Psoas muscle (tissue), 8 donors: ENCODE results near the gene KCNA1. TPM values are rescaled to one million over a fixed set of nuclear protein-coding genes. Genes with fewer than 3 reads are reported as not detected.

Experiments used
- ATAC-seq, 4 donors: fragments of 200-7000 bp; cut with Tn5 transposase; one replicate each; pipeline ENCODE4 v1.9.1; 2020; ENCODE audit warnings: moderate library complexity in 3 of 4, mild to moderate bottlenecking in 2 of 4
- DNase-seq, 2 donors: peaks; one replicate each; pipeline ENCODE4 v3.0.0-alpha.2; 2020
- H3K27ac ChIP-seq: fragments of 200-600 bp; one replicate; pipeline ENCODE4 v1.8.0; 2022
- H3K27me3 ChIP-seq, 3 donors: fragments of 200-600 bp in 1 of 3; one replicate each; pipeline versions ENCODE4 v1.6.1 to v1.8.0; 2013 to 2022; ENCODE audit warnings: low read length in 2 of 3, mild to moderate bottlenecking in 2 of 3, moderate library complexity in 1 of 3; ENCODE audit not compliant: insufficient read depth in 3 of 3
- H3K36me3 ChIP-seq, 2 donors: fragments of 200-600 bp in 1 of 2; one replicate each; pipeline versions ENCODE4 v1.6.1 to v1.8.0; 2013 to 2022; ENCODE audit warnings: low read depth in 1 of 2, mild to moderate bottlenecking in 1 of 2, moderate library complexity in 1 of 2; ENCODE audit not compliant: insufficient read depth in 1 of 2
- H3K4me1 ChIP-seq: fragments of 200-600 bp; one replicate; pipeline ENCODE4 v1.8.0; 2022
- H3K4me3 ChIP-seq: fragments of 200-600 bp; one replicate; pipeline ENCODE4 v1.8.0; 2022; ENCODE audit warnings: mild to moderate bottlenecking
- H3K9me3 ChIP-seq: fragments of 200-600 bp; one replicate; pipeline ENCODE4 v1.8.0; 2022
- CTCF ChIP-seq: fragments of 200-600 bp; IDR thresholded peaks from one replicate; pipeline ENCODE4 v1.8.0; 2022; ENCODE audit warnings: antibody characterized with exemption
- WGBS, 3 donors: extraction: QIAGEN DNeasy Blood & Tissue Kit; methylation state at CpG; one replicate each; pipeline versions ENCODE4 v1.1.6 to v1.1.7; 2013; 5-methylcytosine and 5-hydroxymethylcytosine counted together
- intact Hi-C, 2 donors: fragments of 100-400 bp; cut with DNase I; formaldehyde crosslinking; loops; one replicate each; pipeline versions ENCODE4 v1.11.0 to v1.14.2; 2022
- polyA plus RNA-seq, 3 donors: library from polyadenylated mRNA; stranded (reverse); fragments of 200-250 nt; gene quantifications; one replicate each; pipeline ENCODE4 v1.2.3, GENCODE V29; 2013
- total RNA-seq, 4 donors: library from RNA; stranded (reverse); fragmentation: NEBNext Ultra II Directional in 2 of 4; extraction: Animal tissue kit (Norgen Biotek cat#: 25700) in 2 of 4; gene quantifications; one replicate each; pipeline versions ENCODE4 v1.2.1 to v1.2.4, GENCODE V29; 2021 to 2023
- donor health status: healthy with polysubstance abuse.
- donor health status: DM: no; HTN: no; CAD: no; lungs with moderate emphysema.
- donor health status: Bipolar disorder and iron deficiency.
- donor health status: healthy.
- donor health status: DM: yes; HTN: yes; CAD: no.
- donor health status: DM: no; HTN: no; CAD: no.
- donor health status: DM: no; HTN: no; CAD: no.
- donor health status: DM: yes; HTN: yes; CAD: no.

The KCNA1 gene
- total and polyA plus RNA-seq, 7 donors = 0.01 to 0.18 (median 0.04) TPM; not detected in 3

- intact Hi-C loops = no loop called here
- DNase-seq (no peak), ATAC-seq (no peak)
- no peaks in the 10 kb centered on the region for H3K9me3 ChIP-seq
- no peak overlapping the region for H3K4me3 ChIP-seq
- H3K4me1 ChIP-seq = no peaks in the 10 kb centered on the region
- H3K27ac ChIP-seq = no peak overlapping the region
- H3K36me3 ChIP-seq = no peaks in the 10 kb centered on the region
- 61 to 71% (median 69%) methylated on average over 6 of the region's 6 CpGs for WGBS, 3 donors
- peaks cover 0 to 29% (median 14%) of the 10 kb centered on the region in 3 donors for H3K27me3 ChIP-seq
- TF ChIP-seq CTCF = no peak
Observed at GRCh38 chr12:4932576-4932975, 22.9 kb downstream of the KCNA1 start.

- intact Hi-C loops = no loop called here
- DNase-seq = no peak
- TF ChIP-seq CTCF = no peak
- H3K4me3 ChIP-seq = no peak overlapping the region
- H3K9me3 ChIP-seq = no peaks in the 10 kb centered on the region
- WGBS, 3 donors = 63 to 83% (median 73%) methylated on average over 1 of the region's 1 CpG
- no peaks in the 10 kb centered on the region for H3K4me1 ChIP-seq
- H3K36me3 ChIP-seq = no peaks in the 10 kb centered on the region
- H3K27ac ChIP-seq = no peak overlapping the region
- ATAC-seq = no peak
- peaks cover 0 to 32% (median 14%) of the 10 kb centered on the region in 3 donors for H3K27me3 ChIP-seq
Observed at GRCh38 chr12:4933411-4933810, 23.7 kb downstream of the KCNA1 start.

- no peak for ATAC-seq
- no peak for DNase-seq
- Histone ChIP-seq H3K27ac (no peak overlapping the region), H3K9me3 (no peaks in the 10 kb centered on the region), H3K4me3 (no peak overlapping the region), H3K4me1 (no peaks in the 10 kb centered on the region), H3K27me3 (peaks cover 0 to 32% (median 10%) of the 10 kb centered on the region in 3 donors), H3K36me3 (no peaks in the 10 kb centered on the region)
- TF ChIP-seq CTCF = no peak
- intact Hi-C loops = no loop called here
- 63 to 64% (median 63%) methylated on average over 2 of the region's 2 CpGs for WGBS, 3 donors
Observed at GRCh38 chr12:4934407-4935035, 24.8 kb downstream of the KCNA1 start.

- TF ChIP-seq CTCF = no peak
- DNase-seq = no peak
- intact Hi-C loops = no loop called here
Observed at GRCh38 chr12:4938900-4939299, 29.2 kb downstream of the KCNA1 start.

More at GRCh38 chr12:4938900-4939299, 29.2 kb downstream of the KCNA1 start:
- ATAC-seq = no peak
- H3K9me3 ChIP-seq = no peaks in the 10 kb centered on the region
- H3K27me3 ChIP-seq = peaks cover 0 to 25% (median under 1%) of the 10 kb centered on the region in 3 donors
- no peaks in the 10 kb centered on the region for H3K4me1 ChIP-seq
- 88% methylated on average over 7 of the region's 7 CpGs for WGBS, 3 donors
- no peak overlapping the region for H3K27ac ChIP-seq
- no peaks in the 10 kb centered on the region for H3K36me3 ChIP-seq
- no peak overlapping the region for H3K4me3 ChIP-seq
